NT2/D1 (cell line): ENCODE measurements around the gene CAMK1D.

Experiments
- SUZ12 ChIP-seq: IDR thresholded peaks from 2 replicates; pipeline ENCODE4 v1.6.1; 2011; ENCODE audit not compliant: insufficient read length, insufficient read depth; ENCODE audit errors: extremely low read depth
- YY1 ChIP-seq: IDR thresholded peaks from 2 replicates; pipeline ENCODE4 v1.6.1; 2011; ENCODE audit not compliant: insufficient read length, insufficient read depth
- ZNF274 ChIP-seq: IDR thresholded peaks from 2 replicates; pipeline ENCODE4 v1.6.1; 2011; ENCODE audit warnings: mild to moderate bottlenecking, low read depth, low read length

DNA sequence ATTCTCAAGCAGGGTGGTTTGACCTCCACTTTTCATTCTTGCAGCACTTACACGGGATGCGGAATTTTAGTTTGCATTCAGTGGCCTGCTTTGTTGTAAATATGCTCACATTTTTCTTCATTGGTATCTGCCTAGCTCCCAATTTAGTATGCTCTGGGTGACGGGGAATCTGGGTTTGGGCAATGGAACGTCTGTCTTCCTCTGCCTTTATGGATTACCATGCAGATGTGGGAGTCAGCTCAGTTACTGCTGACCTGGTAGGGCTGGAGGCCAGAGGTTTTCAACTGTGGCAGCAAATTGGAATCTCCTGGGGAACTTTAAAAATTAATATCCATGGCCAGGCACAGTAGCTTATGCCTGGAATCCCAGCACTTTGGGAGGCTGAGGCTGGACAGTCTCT lies 161.6 kb downstream of the CAMK1D start:
- TF ChIP-seq YY1 (no peak), SUZ12 (no peak), ZNF274 (no peak)
